ENCODE results near the gene ZDHHC14.

DNA sequence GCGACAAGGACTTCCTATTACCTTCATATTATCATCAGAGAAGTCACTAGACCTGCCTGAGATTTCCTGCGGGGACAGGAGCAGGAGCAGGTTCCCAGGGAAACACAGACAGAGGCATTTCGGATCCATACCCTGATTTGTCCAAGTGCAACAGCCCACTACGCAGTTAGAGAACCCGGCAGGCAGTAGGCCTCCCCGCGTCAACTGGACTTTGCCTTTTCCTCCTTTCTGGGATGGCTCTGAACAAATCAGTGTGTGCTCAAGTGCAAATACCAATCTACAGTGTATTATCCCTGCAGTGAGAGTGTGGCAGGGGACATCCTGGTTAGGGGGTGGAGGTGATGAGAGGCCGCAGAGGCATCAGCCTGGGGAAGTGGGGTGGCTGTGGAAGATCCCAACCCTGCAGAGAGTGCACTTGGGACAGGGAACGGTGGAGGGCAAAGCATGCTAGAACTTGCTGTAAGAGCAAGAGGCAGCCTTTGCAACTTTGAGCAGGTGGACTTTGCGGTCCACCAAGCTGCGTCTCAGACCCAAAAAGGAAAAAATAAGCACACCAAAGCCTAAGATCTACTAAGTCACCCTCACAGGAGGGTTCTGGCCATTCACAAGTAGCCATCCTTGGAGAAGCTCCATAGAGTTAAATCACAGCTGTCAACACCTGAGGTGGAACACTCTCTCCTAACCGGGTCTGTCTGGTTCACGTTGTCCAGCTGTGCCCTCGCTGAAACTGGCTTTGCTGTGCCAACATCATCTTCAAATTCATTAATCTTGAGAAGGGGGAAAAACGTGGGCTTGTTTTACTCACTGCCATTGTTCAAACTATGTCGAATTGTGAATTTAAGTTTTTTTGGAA lies 159.1 kb downstream of the ZDHHC14 start:
- TF ChIP-seq POLR2AphosphoS5 (IDR thresholded peaks at IDR 0.05) = no peak
- TF ChIP-seq, protein P1, sequence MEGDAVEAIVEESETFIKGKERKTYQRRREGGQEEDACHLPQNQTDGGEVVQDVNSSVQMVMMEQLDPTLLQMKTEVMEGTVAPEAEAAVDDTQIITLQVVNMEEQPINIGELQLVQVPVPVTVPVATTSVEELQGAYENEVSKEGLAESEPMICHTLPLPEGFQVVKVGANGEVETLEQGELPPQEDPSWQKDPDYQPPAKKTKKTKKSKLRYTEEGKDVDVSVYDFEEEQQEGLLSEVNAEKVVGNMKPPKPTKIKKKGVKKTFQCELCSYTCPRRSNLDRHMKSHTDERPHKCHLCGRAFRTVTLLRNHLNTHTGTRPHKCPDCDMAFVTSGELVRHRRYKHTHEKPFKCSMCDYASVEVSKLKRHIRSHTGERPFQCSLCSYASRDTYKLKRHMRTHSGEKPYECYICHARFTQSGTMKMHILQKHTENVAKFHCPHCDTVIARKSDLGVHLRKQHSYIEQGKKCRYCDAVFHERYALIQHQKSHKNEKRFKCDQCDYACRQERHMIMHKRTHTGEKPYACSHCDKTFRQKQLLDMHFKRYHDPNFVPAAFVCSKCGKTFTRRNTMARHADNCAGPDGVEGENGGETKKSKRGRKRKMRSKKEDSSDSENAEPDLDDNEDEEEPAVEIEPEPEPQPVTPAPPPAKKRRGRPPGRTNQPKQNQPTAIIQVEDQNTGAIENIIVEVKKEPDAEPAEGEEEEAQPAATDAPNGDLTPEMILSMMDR (IDR thresholded peaks at IDR 0.05) = no peak
